GM19438 (cell line): ENCODE measurements around the gene GLTPD2.

ENCODE experiments used
- ATAC-seq: cut with Tn5 transposase; IDR thresholded peaks from one replicate; pipeline ENCODE4 v1.9.1; 2021; ENCODE audit warnings: low read depth; ENCODE audit not compliant: unreplicated experiment

GLTPD2 gene

GRCh38 chr17:4788807-4789700 lies at the start of gene GLTPD2:
GLTPD2 (plus strand) TSS chr17:4788964; CDS start chr17:4789012, 48 bp downstream.
- no peak for ATAC-seq

- ATAC-seq = peak; percentile 60
Observed at GRCh38 chr17:4739122-4740024, 49.4 kb upstream of the GLTPD2 start, which contains the start of the genes CXCL16 and ZMYND15. CXCL16 (minus strand) TSS chr17:4739928; CDS start chr17:4739339, 589 bp downstream. ZMYND15 (plus strand) TSS chr17:4739833; CDS start chr17:4740549, 716 bp downstream.

DNA sequence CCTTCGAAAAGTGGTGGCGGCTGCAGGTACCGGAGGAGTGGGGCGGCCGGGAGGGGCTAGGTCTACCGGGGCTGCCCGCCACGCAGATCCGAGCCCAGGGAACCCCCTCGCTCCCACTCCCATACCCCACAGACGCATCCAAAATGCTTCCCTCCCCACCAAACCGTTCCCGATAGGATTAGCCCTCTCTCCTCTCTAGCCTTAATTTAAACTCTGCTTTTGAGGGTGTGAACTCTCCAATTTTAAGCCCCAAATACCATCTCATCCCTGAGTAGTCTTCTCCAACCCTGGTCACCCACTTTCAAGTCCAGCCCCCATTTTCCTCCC lies 48.8 kb upstream of the GLTPD2 start:
- ATAC-seq = no peak

DNA sequence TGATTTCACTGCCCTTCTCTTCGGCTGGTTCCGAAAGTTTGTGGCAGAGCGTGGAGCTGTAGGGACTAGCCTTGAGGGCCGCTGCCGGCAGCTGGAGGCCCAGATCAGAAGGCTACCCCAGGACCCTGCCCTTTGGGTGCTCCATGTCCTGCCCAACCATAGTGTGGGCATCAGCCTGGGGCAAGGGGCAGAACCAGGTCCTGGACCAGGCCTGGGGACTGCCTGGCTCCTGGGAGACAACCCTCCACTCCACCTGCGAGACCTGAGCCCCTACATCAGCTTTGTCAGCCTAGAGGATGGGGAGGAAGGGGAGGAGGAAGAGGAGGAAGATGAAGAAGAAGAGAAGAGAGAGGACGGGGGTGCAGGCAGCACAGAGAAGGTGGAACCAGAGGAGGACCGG lies 48.2 kb upstream of the GLTPD2 start:
- ATAC-seq = no peak

DNA sequence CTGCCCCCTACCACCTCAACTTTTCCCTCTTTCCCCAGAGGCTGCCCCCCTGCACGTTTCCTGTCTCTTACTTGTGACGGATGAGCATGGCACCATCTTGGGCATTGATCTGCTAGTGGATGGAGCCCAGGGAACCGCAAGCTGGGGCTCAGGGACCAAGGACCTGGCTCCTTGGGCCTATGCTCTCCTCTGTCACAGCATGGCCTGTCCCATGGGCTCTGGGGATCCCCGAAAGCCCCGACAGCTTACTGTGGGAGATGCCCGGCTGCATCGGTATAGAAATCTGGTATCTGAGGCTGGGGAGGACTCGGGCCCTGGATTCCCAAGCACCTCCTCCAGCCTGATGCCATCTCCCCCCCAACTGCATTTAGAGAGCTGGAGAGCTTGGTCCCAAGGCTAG lies 47.2 kb upstream of the GLTPD2 start:
- no peak for ATAC-seq

DNA sequence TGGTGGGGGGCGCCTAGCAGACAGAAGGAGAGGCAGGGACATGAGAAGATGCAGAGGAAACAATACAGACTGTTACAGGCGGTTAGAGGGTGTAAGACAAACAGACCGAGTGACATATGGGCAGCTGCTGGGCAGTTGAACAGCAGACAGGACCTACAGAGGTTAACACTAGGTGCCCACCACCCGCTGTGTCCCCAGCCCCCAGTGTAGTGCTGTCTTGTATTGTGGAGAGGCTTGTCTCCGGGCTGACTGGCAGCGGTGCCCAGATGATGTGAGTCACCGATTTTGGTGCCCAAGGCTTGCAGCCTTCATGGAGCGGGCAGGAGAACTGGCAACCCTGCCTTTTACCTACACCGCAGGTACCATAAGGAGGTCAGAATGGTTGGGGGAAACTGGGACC lies 46.6 kb upstream of the GLTPD2 start:
- ATAC-seq = no peak

DNA sequence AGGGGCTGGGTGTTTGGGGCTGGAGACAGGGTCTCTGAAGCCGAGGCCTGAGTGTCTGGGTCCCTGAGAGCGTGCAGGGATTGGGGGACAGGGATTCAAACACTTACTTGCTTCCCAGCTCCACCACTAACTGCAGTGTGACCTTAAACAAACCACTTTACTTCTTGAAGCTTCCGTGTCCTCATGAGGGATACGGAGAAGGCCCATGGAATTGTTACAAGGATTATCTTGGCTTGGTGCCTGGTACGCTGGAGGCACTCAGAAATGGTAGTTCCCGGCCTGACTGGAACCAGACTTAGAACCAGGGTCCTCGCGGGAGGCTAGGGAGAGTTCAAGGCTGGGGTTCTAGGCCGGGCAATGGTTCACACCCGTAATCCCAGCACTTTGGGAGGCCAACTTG lies 46.1 kb upstream of the GLTPD2 start:
- no peak for ATAC-seq

DNA sequence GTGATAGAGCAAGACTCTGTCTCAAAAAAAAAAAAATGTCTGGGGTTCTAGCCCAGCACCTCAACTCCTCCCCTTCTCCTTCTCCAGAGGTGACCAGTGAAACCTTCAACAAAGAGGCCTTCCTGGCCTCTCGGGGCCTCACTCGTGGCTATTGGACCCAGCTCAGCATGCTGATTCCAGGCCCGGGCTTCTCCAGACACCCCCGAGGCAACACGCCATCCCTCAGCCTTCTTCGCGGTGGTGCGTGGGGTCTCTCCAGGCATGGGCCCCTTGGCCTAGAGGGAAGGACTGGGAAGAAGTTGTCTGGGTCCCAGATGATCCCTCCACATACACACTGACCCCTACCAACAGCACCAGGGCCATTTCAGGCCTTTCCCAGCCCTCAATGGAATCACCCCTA lies 45.5 kb upstream of the GLTPD2 start:
- no peak for ATAC-seq

DNA sequence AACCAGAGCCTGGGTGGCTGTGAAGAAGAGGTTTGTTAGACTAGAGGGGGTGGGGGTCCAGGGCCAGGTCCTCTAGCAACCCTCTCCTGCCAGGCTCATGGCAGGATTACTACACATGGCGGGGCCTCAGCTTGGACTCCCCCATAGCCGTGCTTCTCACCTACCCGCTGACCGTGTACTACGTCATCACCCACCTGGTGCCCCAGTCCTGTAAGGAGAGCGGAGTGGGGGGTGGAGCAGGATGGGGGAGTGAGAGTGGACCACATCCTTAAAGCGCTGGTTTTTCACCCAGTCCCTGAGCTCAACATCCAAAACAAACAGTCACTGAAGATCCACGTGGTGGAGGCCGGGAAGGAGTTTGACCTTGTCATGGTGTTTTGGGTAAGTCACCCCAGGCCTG lies 44.9 kb upstream of the GLTPD2 start:
- no peak for ATAC-seq

GRCh38 chr17:4744999-4745969 lies 43.5 kb upstream of the GLTPD2 start:
- no peak for ATAC-seq

GRCh38 chr17:4747847-4748246 lies 40.9 kb upstream of the GLTPD2 start:
- ATAC-seq = no peak

GRCh38 chr17:4748686-4749085 lies 40.1 kb upstream of the GLTPD2 start:
- ATAC-seq = no peak

DNA sequence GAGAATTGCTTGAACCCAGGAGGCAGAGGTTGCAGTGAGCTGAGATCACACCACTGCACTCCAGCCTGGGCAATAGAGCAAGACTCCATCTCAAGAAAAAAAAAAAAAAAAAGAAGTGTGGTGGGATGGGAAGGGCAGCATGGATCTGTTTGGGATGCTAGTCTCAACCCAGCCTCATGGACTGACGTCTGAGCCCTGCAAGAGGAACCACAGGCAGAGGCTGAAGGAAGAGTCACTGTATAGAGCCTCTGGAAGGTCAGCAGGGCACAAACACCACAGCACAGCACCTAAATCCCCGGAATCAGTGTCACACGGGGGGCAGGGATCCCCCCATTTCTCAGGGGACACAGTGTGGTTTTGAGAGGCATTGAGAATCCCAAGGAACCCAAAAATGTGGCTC lies 38.2 kb upstream of the GLTPD2 start:
- no peak for ATAC-seq

DNA sequence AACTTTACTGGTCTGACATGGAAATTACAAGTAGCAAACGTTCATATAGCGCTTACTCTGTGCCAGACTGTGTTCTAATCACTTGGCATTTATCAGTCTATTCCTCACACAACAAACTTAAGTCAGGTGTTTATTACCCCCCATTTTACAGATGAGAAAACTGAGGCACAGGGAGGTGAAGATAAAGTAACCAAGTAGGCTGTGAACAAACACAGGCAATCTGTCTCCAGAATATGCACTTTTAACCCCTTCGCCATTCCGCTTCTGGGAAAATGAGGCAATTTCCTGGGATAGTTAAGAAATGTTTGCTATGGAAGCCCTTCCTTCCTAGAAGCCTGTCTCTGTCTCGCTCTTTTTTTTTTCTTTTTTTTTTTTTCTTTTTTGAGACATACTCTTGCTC lies 36.8 kb upstream of the GLTPD2 start:
- ATAC-seq = no peak

GRCh38 chr17:4753392-4753791 lies 35.4 kb upstream of the GLTPD2 start:
- ATAC-seq = no peak

- no peak for ATAC-seq
Observed at GRCh38 chr17:4759776-4760236, 29.0 kb upstream of the GLTPD2 start.

DNA sequence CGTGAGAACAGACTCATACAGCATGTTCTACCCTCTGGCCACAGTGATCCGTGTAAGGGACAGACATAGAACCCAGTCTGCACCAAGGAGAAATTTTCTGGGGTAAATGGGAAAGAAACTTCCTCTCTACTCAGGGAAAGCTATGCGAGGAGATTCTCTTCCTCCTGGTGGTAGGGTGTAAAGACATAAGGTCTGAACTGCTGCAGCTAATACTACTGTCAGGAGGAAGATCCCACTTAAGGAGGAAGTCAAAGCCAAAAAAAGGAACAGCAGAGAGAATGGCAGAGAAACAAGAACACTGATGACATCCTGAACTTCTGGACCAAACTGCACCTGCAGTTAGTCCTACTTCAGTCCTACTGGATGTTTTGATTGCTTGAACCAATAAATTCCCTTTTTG lies 24.2 kb upstream of the GLTPD2 start:
- no peak for ATAC-seq

- no peak for ATAC-seq
Observed at GRCh38 chr17:4766201-4766600, 22.6 kb upstream of the GLTPD2 start.

- no peak for ATAC-seq
Observed at GRCh38 chr17:4766723-4767122, 22.0 kb upstream of the GLTPD2 start.

DNA sequence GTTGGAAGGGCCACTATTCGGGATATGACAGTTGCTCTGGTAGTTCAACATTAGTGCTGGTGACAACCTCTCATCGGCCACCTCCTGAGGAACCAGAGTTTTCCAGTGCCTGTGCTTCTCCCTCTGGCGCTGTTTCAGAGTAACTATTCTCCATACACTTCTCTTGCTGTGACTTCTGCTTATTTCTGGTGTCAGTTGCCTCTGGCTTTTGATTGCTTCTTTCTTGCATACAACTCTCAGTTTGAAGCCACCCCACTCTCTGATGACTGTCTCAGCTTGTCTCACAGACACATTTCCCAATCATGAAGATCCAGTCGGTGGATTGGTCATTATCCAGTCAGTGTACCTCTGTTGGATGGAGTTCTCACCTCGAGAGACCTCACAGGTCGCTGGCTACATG lies 20.5 kb upstream of the GLTPD2 start:
- no peak for ATAC-seq
